CD4-positive, alpha-beta T cell treated with Interleukin-17A for 1 hour (primary cell): ENCODE measurements around the gene ZSCAN21.

Experiments
- DNase-seq: peaks from one replicate; pipeline ENCODE4 v3.0.0-alpha.2; 2020

The ZSCAN21 gene

GRCh38 chr7:100079024-100079560 is 29.5 kb downstream of the ZSCAN21 start:
- no peak for DNase-seq

- DNase-seq = no peak
Observed at GRCh38 chr7:100080907-100081534, 31.4 kb downstream of the ZSCAN21 start.

- DNase-seq = peak; percentile 99
Observed at GRCh38 chr7:100081535-100082102, 32.0 kb downstream of the ZSCAN21 start, which contains the start of gene ZNF3. ZNF3 (minus strand) TSS chr7:100081723; CDS start chr7:100077357, 4,366 bp downstream.

- no peak for DNase-seq
Observed at GRCh38 chr7:100082978-100083377, 33.4 kb downstream of the ZSCAN21 start.

GRCh38 chr7:100085515-100085914 is 35.9 kb downstream of the ZSCAN21 start:
- no peak for DNase-seq

GRCh38 chr7:100087055-100087750 is 37.6 kb downstream of the ZSCAN21 start:
- no peak for DNase-seq

GRCh38 chr7:100088095-100088620 is 38.6 kb downstream of the ZSCAN21 start:
- DNase-seq = no peak

- DNase-seq = peak; percentile 88
Observed at GRCh38 chr7:100088621-100089457, 39.3 kb downstream of the ZSCAN21 start, which contains the start of gene COPS6. COPS6 (plus strand) TSS chr7:100088969; CDS start chr7:100088991, 22 bp downstream.

GRCh38 chr7:100089458-100090196 is 40.1 kb downstream of the ZSCAN21 start:
- DNase-seq = no peak

GRCh38 chr7:100090527-100091410 is 41.2 kb downstream of the ZSCAN21 start:
- no peak for DNase-seq

- DNase-seq = no peak
Observed at GRCh38 chr7:100091411-100092181, 42.0 kb downstream of the ZSCAN21 start.

GRCh38 chr7:100093054-100093453 is 43.5 kb downstream of the ZSCAN21 start:
- no peak for DNase-seq

- no peak for DNase-seq
Observed at GRCh38 chr7:100093498-100093897, 43.9 kb downstream of the ZSCAN21 start.

GRCh38 chr7:100093925-100094486 is 44.4 kb downstream of the ZSCAN21 start:
- DNase-seq = no peak

GRCh38 chr7:100095289-100095688 is 45.7 kb downstream of the ZSCAN21 start:
- DNase-seq = no peak

- DNase-seq = no peak
Observed at GRCh38 chr7:100095704-100096103, 46.1 kb downstream of the ZSCAN21 start.

GRCh38 chr7:100098913-100099312 is 49.3 kb downstream of the ZSCAN21 start:
- no peak for DNase-seq

GRCh38 chr7:100099452-100099851 is 49.9 kb downstream of the ZSCAN21 start:
- DNase-seq = no peak

GRCh38 chr7:100100420-100101015 is 50.9 kb downstream of the ZSCAN21 start:
- DNase-seq = peak; percentile 89
